Islet of Langerhans (tissue), 1 donor: ENCODE results near the gene PHEX.

Experiments used
- FAIRE-seq: peaks from one replicate; lab custom pipeline; 2011; peaks lifted over from hg19 to GRCh38; lab: Jason Lieb, UNC

Gene PHEX

GRCh38 chrX:22041907-22042530 lies 9.9 kb downstream of the PHEX start:
- FAIRE-seq, result no peak

GRCh38 chrX:22043872-22044271 lies 11.7 kb downstream of the PHEX start:
- no peak for FAIRE-seq

GRCh38 chrX:22047468-22047867 lies 15.3 kb downstream of the PHEX start:
- FAIRE-seq, result no peak

GRCh38 chrX:22053481-22053880 lies 21.4 kb downstream of the PHEX start:
- no peak for FAIRE-seq

GRCh38 chrX:22056235-22056634 lies 24.1 kb downstream of the PHEX start:
- no peak for FAIRE-seq

GRCh38 chrX:22057667-22058066 lies 25.5 kb downstream of the PHEX start:
- no peak for FAIRE-seq

- FAIRE-seq, result no peak
Measured at GRCh38 chrX:22059775-22060174, 27.6 kb downstream of the PHEX start.

- FAIRE-seq, result no peak
Measured at GRCh38 chrX:22060415-22061280, 28.5 kb downstream of the PHEX start.

GRCh38 chrX:22063284-22063683 lies 31.2 kb downstream of the PHEX start:
- FAIRE-seq, result no peak

GRCh38 chrX:22069586-22069985 lies 37.5 kb downstream of the PHEX start:
- FAIRE-seq, result no peak

- FAIRE-seq, result no peak
Measured at GRCh38 chrX:22073928-22074327, 41.8 kb downstream of the PHEX start.

- FAIRE-seq, result no peak
Measured at GRCh38 chrX:22078117-22078516, 46.0 kb downstream of the PHEX start.

GRCh38 chrX:22081475-22082092 lies 49.5 kb downstream of the PHEX start:
- no peak for FAIRE-seq

- FAIRE-seq, result no peak
Measured at GRCh38 chrX:22086003-22086402, 53.9 kb downstream of the PHEX start.

GRCh38 chrX:22087011-22087557 lies 55.0 kb downstream of the PHEX start:
- FAIRE-seq, result no peak

GRCh38 chrX:22088326-22088725 lies 56.2 kb downstream of the PHEX start:
- no peak for FAIRE-seq

GRCh38 chrX:22090181-22090580 lies 58.1 kb downstream of the PHEX start:
- no peak for FAIRE-seq

GRCh38 chrX:22093550-22093949 lies 61.4 kb downstream of the PHEX start:
- FAIRE-seq, result no peak

GRCh38 chrX:22095286-22095685 lies 63.2 kb downstream of the PHEX start:
- FAIRE-seq, result no peak

- no peak for FAIRE-seq
Measured at GRCh38 chrX:22095856-22096255, 63.7 kb downstream of the PHEX start.

GRCh38 chrX:22097012-22097694 lies 65.0 kb downstream of the PHEX start:
- no peak for FAIRE-seq

- FAIRE-seq, result no peak
Measured at GRCh38 chrX:22105231-22105630, 73.1 kb downstream of the PHEX start.

GRCh38 chrX:22105971-22106370 lies 73.8 kb downstream of the PHEX start:
- no peak for FAIRE-seq
